PC-9 (cell line): Measurements from ENCODE around the gene PTPRR. TPM values are rescaled to one million over a fixed set of nuclear protein-coding genes. Genes with fewer than 3 reads are reported as not detected.

Source experiments
- BruUV-seq: library from RNA; stranded (reverse); fragments of 400-500 nt; replicated peaks from 2 replicates; lab custom pipeline; 2021; lab: Mats Ljungman, UMichigan
- CTCF ChIA-PET: fragments of 300-600 bp; sonication (Branson Sonifier 250); formaldehyde crosslinking; loops from one replicate; lab custom pipeline; 2022; ENCODE audit warnings: antibody characterized with exemption; lab: Charles Lee
- POLR2A ChIA-PET: fragments of 300-600 bp; sonication (Branson Sonifier 250); formaldehyde crosslinking; loops from one replicate; lab custom pipeline; 2022; ENCODE audit warnings: antibody characterized with exemption; ENCODE audit not compliant: unreplicated experiment; lab: Charles Lee
- DNase-seq, 2 experiments: peaks; one replicate each; pipeline versions ENCODE4 v3.0.0 to v3.0.0-alpha.2; 2015 to 2022; ENCODE audit warnings: mixed read lengths in 1 of 2
- H2AFZ ChIP-seq: fragments of 200-600 bp; sonication (generic); 2 replicates; pipeline ENCODE4 v1.8.1; 2017; ENCODE audit warnings: antibody characterized with exemption
- H3F3A ChIP-seq: fragments of 200-600 bp; sonication (generic); 2 replicates; pipeline ENCODE4 v1.8.1; 2017; ENCODE audit warnings: antibody characterized with exemption, mild to moderate bottlenecking, low read depth; ENCODE audit not compliant: insufficient read depth
- H3K27ac ChIP-seq: fragments of 200-600 bp; sonication (generic); 2 replicates; pipeline ENCODE4 v1.6.1; 2016; ENCODE audit warnings: mixed run types
- H3K27me3 ChIP-seq: fragments of 200-600 bp; sonication (generic); 2 replicates; pipeline ENCODE4 v1.6.1; 2016; ENCODE audit warnings: low read depth, mixed run types; ENCODE audit not compliant: insufficient read depth
- H3K36me3 ChIP-seq: fragments of 200-600 bp; sonication (generic); 2 replicates; pipeline ENCODE4 v1.6.1; 2016; ENCODE audit warnings: low read depth, mixed run types
- H3K4me1 ChIP-seq: fragments of 200-600 bp; sonication (generic); replicated peaks from 2 replicates; pipeline ENCODE4 v1.6.1; 2016; ENCODE audit warnings: mixed run types; ENCODE audit not compliant: insufficient read depth
- H3K4me2 ChIP-seq: fragments of 200-600 bp; sonication (generic); 2 replicates; pipeline ENCODE4 v1.6.1; 2017; ENCODE audit warnings: mixed run types
- H3K4me3 ChIP-seq: fragments of 200-600 bp; sonication (generic); 2 replicates; pipeline ENCODE4 v1.6.1; 2016; ENCODE audit warnings: mixed run types
- H3K79me2 ChIP-seq: fragments of 200-600 bp; sonication (generic); 2 replicates; pipeline ENCODE4 v1.6.1; 2017; ENCODE audit warnings: low read depth, mixed run types
- H3K9me2 ChIP-seq: fragments of 200-600 bp; sonication (generic); 2 replicates; pipeline ENCODE4 v1.8.1; 2017; ENCODE audit warnings: mild to moderate bottlenecking; ENCODE audit not compliant: insufficient read depth
- H3K9me3 ChIP-seq: fragments of 200-600 bp; sonication (generic); 2 replicates; pipeline ENCODE4 v1.8.1; 2016; ENCODE audit warnings: low read depth; ENCODE audit not compliant: insufficient read depth
- H4K20me1 ChIP-seq: fragments of 200-600 bp; sonication (generic); 2 replicates; pipeline ENCODE4 v1.8.1; 2017; ENCODE audit not compliant: insufficient read depth
- CTCF ChIP-seq: fragments of 200-600 bp; sonication (generic); conservative IDR thresholded peaks from 2 replicates; pipeline ENCODE4 v1.6.1; 2017; ENCODE audit warnings: mixed run types, antibody characterized with exemption, mild to moderate bottlenecking, moderate library complexity
- EZH2 ChIP-seq: fragments of 200-600 bp; sonication (generic); IDR thresholded peaks from 2 replicates; pipeline ENCODE4 v1.8.0; 2017; ENCODE audit warnings: antibody characterized with exemption, low read depth
- intact Hi-C: fragments of 100-400 bp; cut with micrococcal nuclease; formaldehyde crosslinking; loops from one replicate; pipeline ENCODE4 v1.10.0; 2022; ENCODE audit not compliant: unreplicated experiment
- total RNA-seq: library from RNA; stranded (reverse); gene quantifications from 2 replicates; pipeline ENCODE4 v1.2.3, GENCODE V29; 2021

The PTPRR gene
- total RNA-seq, 1 experiment from 2014 or later = 12.2 TPM

- Histone ChIP-seq H3K27ac (peak overlapping the region; percentile 68), H3K9me2 (no peaks in the 10 kb centered on the region), H3K27me3 (no peaks in the 10 kb centered on the region), H3K4me3 (no peak overlapping the region), H3K79me2 (no peaks in the 10 kb centered on the region), H3K4me1 (peaks cover 40% of the 10 kb centered on the region), H3F3A (peaks cover 21% of the 10 kb centered on the region; the same call in 1 of the 2 replicates), H3K4me2 (peak overlapping the region; percentile 37; the same call in 1 of the 2 replicates), H4K20me1 (no peaks in the 10 kb centered on the region), H3K9me3 (peaks cover 7% of the 10 kb centered on the region), H2AFZ (no peak overlapping the region), H3K36me3 (no peaks in the 10 kb centered on the region)
- no peak for DNase-seq
- no peak for TF ChIP-seq EZH2
- no peak for TF ChIP-seq CTCF
- ChIA-PET CTCF (interaction anchor here (0.6 kb wide), 1 partner anchor 1177 kb away, joined by 9 read pairs; the partner anchor contains the start of gene FRS2), POLR2A (no interaction called here)
- no TSS peak for BruUV-seq
- intact Hi-C loops = loop anchor here (1.0 kb wide), 1 partner anchor 14 kb away; no protein-coding TSS in a partner anchor
Measured at GRCh38 chr12:70646850-70647249, 273.7 kb downstream of the PTPRR start.

- no peak for TF ChIP-seq CTCF
- TF ChIP-seq EZH2 = no peak
- ChIA-PET POLR2A (interaction anchor here (0.6 to 0.7 kb wide), 2 partner anchors 148 to 664 kb away, joined by 4 to 6 read pairs; no protein-coding TSS in a partner anchor), CTCF (interaction anchor here (0.6 to 0.9 kb wide), 3 partner anchors 18 to 1076 kb away, joined by 3 to 5 read pairs (median 3); no protein-coding TSS in a partner anchor)
- peak; percentile 72 to 85 for DNase-seq
- Histone ChIP-seq H3K4me3 (no peak overlapping the region; the same call in 1 of the 2 replicates), H4K20me1 (no peaks in the 10 kb centered on the region), H3K27ac (peak overlapping the region; percentile 68), H3F3A (peaks cover 21% of the 10 kb centered on the region; the same call in 1 of the 2 replicates), H3K4me2 (peak overlapping the region; percentile 37), H3K79me2 (no peaks in the 10 kb centered on the region), H3K36me3 (no peaks in the 10 kb centered on the region), H3K27me3 (no peaks in the 10 kb centered on the region), H3K9me3 (peaks cover 7% of the 10 kb centered on the region), H2AFZ (no peak overlapping the region), H3K9me2 (no peaks in the 10 kb centered on the region), H3K4me1 (peaks cover 40% of the 10 kb centered on the region)
- intact Hi-C loops = loop anchor here (1.0 kb wide), 1 partner anchor 16 kb away; no protein-coding TSS in a partner anchor
- BruUV-seq = TSS peak; percentile 57
Measured at GRCh38 chr12:70645494-70646317, 274.8 kb downstream of the PTPRR start.

- Histone ChIP-seq H2AFZ (no peak overlapping the region), H3F3A (peaks cover 21% of the 10 kb centered on the region; the same call in 1 of the 2 replicates), H3K4me1 (peaks cover 40% of the 10 kb centered on the region), H3K4me2 (no peak overlapping the region), H3K27ac (no peak overlapping the region), H3K27me3 (no peaks in the 10 kb centered on the region), H3K9me2 (no peaks in the 10 kb centered on the region), H3K36me3 (no peaks in the 10 kb centered on the region), H3K79me2 (no peaks in the 10 kb centered on the region), H3K9me3 (peaks cover 7% of the 10 kb centered on the region), H3K4me3 (no peak overlapping the region), H4K20me1 (no peaks in the 10 kb centered on the region)
- no TSS peak for BruUV-seq
- TF ChIP-seq CTCF (no peak), EZH2 (no peak)
- DNase-seq = no peak
- CTCF ChIA-PET = no interaction called here
- POLR2A ChIA-PET = no interaction called here
- intact Hi-C loops = no loop called here
Measured at GRCh38 chr12:70644861-70645260, 275.7 kb downstream of the PTPRR start.
